Activated T-helper 2 cell treated with anti-CD3 and anti-CD28 coated beads, Interferon-gamma antibody, Interleukin-2, Interleukin-4, amounts not matched to agents 10 μg/mL and 5 μg/mL and 100 μg/mL, durations not matched to agents 14 hours and 24 hours and 36 hours (primary cell): ENCODE data around the gene CCDC137. TPM values are rescaled to one million over a fixed set of nuclear protein-coding genes. Genes with fewer than 3 reads are reported as not detected.
A peak's percentile ranks its signal among the peaks of the same experiment; 100 is the strongest.

Experiments
- DNase-seq: peaks from one replicate; pipeline ENCODE4 v3.0.0; 2021; ENCODE audit warnings: low spot score
- H3K27ac Mint-ChIP-seq: one replicate; pipeline ENCODE4 v1.8.0; 2021; ENCODE audit warnings: mixed read lengths
- H3K27me3 Mint-ChIP-seq: one replicate; pipeline ENCODE4 v1.8.0; 2021; ENCODE audit warnings: low read depth, mixed read lengths
- H3K36me3 Mint-ChIP-seq: one replicate; pipeline ENCODE4 v1.8.0; 2021; ENCODE audit warnings: low read depth, mixed read lengths
- H3K4me1 Mint-ChIP-seq: one replicate; pipeline ENCODE4 v1.8.0; 2021; ENCODE audit warnings: low read depth, mixed read lengths
- H3K4me3 Mint-ChIP-seq: one replicate; pipeline ENCODE4 v1.8.0; 2021; ENCODE audit warnings: low read depth, mild to moderate bottlenecking, moderate library complexity, mixed read lengths
- H3K9me3 Mint-ChIP-seq: one replicate; pipeline ENCODE4 v1.8.0; 2021; ENCODE audit warnings: mixed read lengths
- intact Hi-C: fragments of 100-400 bp; cut with micrococcal nuclease; formaldehyde crosslinking; loops from one replicate; pipeline ENCODE4 v1.15.1; 2023
- total RNA-seq: library from RNA; stranded (reverse); gene quantifications from 2 replicates; pipeline ENCODE4 v1.2.3, GENCODE V29; 2022

The CCDC137 gene
- total RNA-seq, 1 donor from 2014 or later, result 50.8 TPM

- Mint-ChIP-seq H3K9me3 (no peaks in the 10 kb centered on the region), H3K27me3 (no peaks in the 10 kb centered on the region), H3K27ac (peak within 1 kb of the TSS; percentile 86), H3K36me3 (peaks cover 17% of the 10 kb centered on the region), H3K4me1 (peaks cover 11% of the 10 kb centered on the region), H3K4me3 (peak within 1 kb of the TSS; percentile 95)
- intact Hi-C loops, result loop anchor here (1.0 kb wide), 1 partner anchor 9 kb away; the partner anchor contains the start of gene MRPL12
- DNase-seq, result peak; percentile 79
Measured at GRCh38 chr17:81711814-81712467, 45.4 kb downstream of the CCDC137 start, which contains the start of gene SLC25A10. TSS of gene SLC25A10 (plus strand) at chr17:81712284. CDS start at chr17:81712427, 143 bp downstream.

DNA sequence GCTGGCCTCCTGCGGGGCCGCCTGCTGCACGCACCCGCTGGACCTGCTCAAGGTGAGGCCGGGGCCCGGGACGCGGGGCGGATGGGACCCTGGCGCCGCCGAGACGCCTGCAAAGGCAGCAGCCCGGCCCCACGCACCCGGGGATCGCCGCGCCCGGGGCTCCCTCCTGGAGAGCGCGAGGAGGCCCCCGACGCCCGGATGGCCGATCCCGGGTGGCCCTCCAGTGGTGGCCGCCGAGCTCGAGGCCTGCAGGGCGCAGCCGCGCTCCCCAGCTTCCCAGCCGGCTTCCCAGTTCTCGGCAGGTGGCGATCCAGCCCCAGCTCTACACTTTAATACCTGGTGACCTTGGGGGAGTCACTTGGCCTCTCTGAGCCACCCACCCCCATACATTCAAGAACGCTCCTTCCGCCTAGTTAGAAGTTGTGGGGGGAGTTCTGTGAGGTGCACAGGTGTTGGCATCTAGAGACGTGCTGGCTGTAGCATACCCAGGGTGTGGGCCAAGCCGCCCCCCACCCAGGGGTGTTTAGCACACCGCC lies 46.0 kb downstream of the CCDC137 start:
- Mint-ChIP-seq H3K9me3 (no peaks in the 10 kb centered on the region), H3K27ac (peak overlapping the region; percentile 86), H3K4me1 (peaks cover 11% of the 10 kb centered on the region), H3K36me3 (peaks cover 14% of the 10 kb centered on the region), H3K4me3 (peak overlapping the region; percentile 95), H3K27me3 (no peaks in the 10 kb centered on the region)
- no peak for DNase-seq
- intact Hi-C loops, result loop anchor here (1.0 kb wide), 1 partner anchor 9 kb away; the partner anchor contains the start of gene MRPL12

DNA sequence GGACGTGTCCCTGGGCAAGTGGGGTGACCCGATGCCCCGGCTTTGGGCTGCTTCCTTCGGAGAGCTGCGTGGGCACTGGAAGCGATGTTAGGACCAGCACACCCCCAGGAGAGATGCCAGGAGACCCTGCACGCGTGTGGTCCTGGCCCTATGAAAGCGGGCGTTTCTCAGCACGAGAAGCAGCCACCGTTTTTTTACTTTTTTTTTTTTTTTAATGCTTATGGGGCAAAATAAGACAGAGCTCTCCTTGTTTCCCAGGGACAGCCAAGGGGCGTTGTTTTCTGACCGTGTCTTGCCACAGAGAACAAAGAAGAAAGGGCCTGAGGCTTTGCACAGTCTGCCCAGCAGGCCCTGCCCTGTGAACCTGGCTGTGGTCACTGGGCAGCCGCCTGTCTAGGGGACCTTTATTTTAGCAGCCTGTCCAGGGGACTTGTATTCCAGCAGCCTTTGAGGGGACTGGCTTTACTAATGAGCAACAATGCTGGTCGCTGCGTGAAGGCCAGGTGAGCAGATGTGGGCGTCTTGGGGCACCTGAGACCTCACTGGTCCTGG lies 46.5 kb downstream of the CCDC137 start:
- no peak for DNase-seq
- H3K27ac Mint-ChIP-seq, result peak overlapping the region; percentile 86
- peaks cover 10% of the 10 kb centered on the region for H3K36me3 Mint-ChIP-seq
- H3K27me3 Mint-ChIP-seq, result no peaks in the 10 kb centered on the region
- peak overlapping the region; percentile 95 for H3K4me3 Mint-ChIP-seq
- intact Hi-C loops, result no loop called here
- H3K4me1 Mint-ChIP-seq, result peaks cover 11% of the 10 kb centered on the region
- H3K9me3 Mint-ChIP-seq, result no peaks in the 10 kb centered on the region

- Mint-ChIP-seq H3K9me3 (no peaks in the 10 kb centered on the region), H3K4me3 (peak overlapping the region; percentile 95), H3K27ac (no peak overlapping the region), H3K36me3 (peaks cover 9% of the 10 kb centered on the region), H3K27me3 (no peaks in the 10 kb centered on the region), H3K4me1 (peaks cover 11% of the 10 kb centered on the region)
- no peak for DNase-seq
- intact Hi-C loops, result no loop called here
Measured at GRCh38 chr17:81713556-81714411, 47.2 kb downstream of the CCDC137 start.

- intact Hi-C loops, result no loop called here
- DNase-seq, result no peak
- peak overlapping the region; percentile 26 for H3K4me3 Mint-ChIP-seq
- H3K27me3 Mint-ChIP-seq, result no peaks in the 10 kb centered on the region
- no peaks in the 10 kb centered on the region for H3K9me3 Mint-ChIP-seq
- H3K27ac Mint-ChIP-seq, result no peak overlapping the region
- peaks cover 11% of the 10 kb centered on the region for H3K4me1 Mint-ChIP-seq
- peaks cover 9% of the 10 kb centered on the region for H3K36me3 Mint-ChIP-seq
Measured at GRCh38 chr17:81714412-81715106, 48.0 kb downstream of the CCDC137 start.

DNA sequence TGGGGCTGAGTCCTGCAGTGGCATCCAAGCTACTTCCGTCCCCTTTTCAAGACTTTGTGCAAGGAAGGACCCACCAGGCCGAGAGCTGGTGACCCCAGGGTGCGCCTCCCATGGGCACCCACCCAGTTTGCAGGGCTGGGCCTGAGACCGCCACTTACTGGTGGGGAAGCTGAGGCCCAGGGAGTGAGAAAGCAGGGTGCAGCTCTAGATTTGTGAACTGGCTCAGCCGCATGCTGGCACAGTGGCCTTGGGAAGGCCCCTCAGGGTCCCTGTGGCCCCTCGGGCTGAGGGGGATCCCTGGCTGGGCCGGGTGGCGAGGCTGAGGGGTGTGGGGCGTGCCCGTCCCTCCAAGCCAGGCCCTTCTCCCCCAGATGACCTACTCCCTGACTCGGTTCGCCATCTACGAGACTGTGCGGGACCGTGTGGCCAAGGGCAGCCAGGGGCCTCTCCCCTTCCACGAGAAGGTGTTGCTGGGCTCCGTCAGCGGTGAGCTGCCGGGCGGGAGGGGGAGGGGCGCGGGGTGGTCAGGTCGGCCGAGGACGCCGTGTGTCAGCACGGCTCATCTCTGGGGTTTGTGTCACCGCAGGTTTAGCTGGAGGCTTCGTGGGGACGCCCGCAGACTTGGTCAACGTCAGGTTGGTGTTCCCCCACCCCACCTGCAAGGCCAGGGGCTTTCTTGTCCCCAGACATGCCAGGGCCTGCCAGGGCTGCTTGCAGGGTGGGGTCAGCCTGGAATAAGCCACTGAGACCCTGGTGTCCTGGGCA lies 48.8 kb downstream of the CCDC137 start:
- Mint-ChIP-seq H3K27ac (no peak overlapping the region), H3K36me3 (peaks cover 4% of the 10 kb centered on the region), H3K4me3 (no peak overlapping the region), H3K4me1 (peaks cover 11% of the 10 kb centered on the region), H3K9me3 (no peaks in the 10 kb centered on the region), H3K27me3 (no peaks in the 10 kb centered on the region)
- intact Hi-C loops, result no loop called here
- DNase-seq, result no peak

DNA sequence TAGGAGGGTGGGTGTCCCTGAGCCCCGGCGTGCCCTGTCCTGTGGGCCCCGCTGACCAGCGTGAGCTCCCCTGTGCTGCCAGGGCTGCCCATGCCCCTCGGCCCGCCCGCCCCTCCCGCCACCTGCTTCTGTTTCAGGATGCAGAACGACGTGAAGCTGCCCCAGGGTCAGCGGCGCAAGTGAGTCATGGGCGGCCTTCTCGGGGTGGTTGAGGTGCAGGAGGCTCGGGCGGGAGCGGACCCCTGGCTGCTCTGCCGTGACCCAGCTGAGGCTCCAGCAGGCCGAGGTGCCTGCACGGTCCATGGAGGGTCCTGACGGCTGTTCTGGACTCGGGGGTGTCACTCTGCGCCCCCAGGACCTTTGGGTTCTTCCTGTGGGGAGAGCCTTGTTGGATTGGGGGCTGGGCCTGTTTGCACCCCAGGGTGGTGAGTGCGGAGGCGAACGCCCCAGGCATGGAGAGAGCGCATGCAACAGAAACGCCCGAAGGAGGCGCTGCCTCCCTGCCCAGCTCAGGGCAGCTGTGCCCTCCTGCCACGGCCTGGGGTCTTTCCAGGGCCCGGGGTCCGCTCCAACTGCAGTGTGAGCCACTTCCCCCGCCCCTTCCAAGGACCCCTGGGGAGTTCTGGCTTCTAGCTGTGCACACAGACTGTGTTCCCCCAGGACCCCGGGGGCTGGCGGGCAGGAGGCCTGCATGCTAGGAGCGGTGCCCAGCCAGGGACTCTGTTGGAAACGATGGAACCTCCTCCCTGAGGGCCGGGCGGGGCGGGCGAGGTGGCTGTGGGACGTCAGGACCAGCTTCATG lies 49.5 kb downstream of the CCDC137 start:
- peaks cover 5% of the 10 kb centered on the region for H3K4me1 Mint-ChIP-seq
- no peak overlapping the region for H3K4me3 Mint-ChIP-seq
- no peak for DNase-seq
- no peak overlapping the region for H3K27ac Mint-ChIP-seq
- intact Hi-C loops, result no loop called here
- H3K36me3 Mint-ChIP-seq, result peaks cover 4% of the 10 kb centered on the region
- H3K9me3 Mint-ChIP-seq, result no peaks in the 10 kb centered on the region
- no peaks in the 10 kb centered on the region for H3K27me3 Mint-ChIP-seq

- intact Hi-C loops, result no loop called here
- Mint-ChIP-seq H3K4me1 (peaks cover 5% of the 10 kb centered on the region), H3K27ac (no peak overlapping the region)
Measured at GRCh38 chr17:81716674-81716996, 50.1 kb downstream of the CCDC137 start.

GRCh38 chr17:81717049-81717765 lies 50.7 kb downstream of the CCDC137 start:
- H3K27me3 Mint-ChIP-seq, result no peaks in the 10 kb centered on the region
- H3K4me3 Mint-ChIP-seq, result no peak overlapping the region
- DNase-seq, result no peak
- H3K27ac Mint-ChIP-seq, result no peak overlapping the region
- H3K9me3 Mint-ChIP-seq, result no peaks in the 10 kb centered on the region
- peaks cover 5% of the 10 kb centered on the region for H3K4me1 Mint-ChIP-seq
- peaks cover 4% of the 10 kb centered on the region for H3K36me3 Mint-ChIP-seq
- intact Hi-C loops, result no loop called here

More at GRCh38 chr17:81716674-81716996, 50.1 kb downstream of the CCDC137 start:
- no peaks in the 10 kb centered on the region for H3K9me3 Mint-ChIP-seq
- no peak overlapping the region for H3K4me3 Mint-ChIP-seq
- peaks cover 4% of the 10 kb centered on the region for H3K36me3 Mint-ChIP-seq
- no peaks in the 10 kb centered on the region for H3K27me3 Mint-ChIP-seq
- DNase-seq, result no peak

DNA sequence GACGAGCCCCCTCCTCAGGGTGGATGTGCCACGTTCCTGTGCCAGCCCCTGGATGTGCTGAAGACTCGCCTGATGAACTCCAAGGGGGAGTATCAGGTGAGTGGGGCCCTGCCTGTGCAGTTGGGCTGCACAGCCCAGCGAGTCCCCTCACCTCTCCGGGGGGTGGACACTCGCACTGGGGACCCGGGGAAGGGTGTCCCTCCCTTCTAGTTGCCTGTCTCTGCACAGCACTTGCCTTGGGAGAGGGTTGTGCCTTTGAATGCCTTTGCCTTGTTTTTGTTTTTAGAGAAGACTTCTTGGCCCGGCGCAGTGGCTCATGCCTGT lies 51.2 kb downstream of the CCDC137 start:
- no peak overlapping the region for H3K4me3 Mint-ChIP-seq
- no peak overlapping the region for H3K27ac Mint-ChIP-seq
- no peaks in the 10 kb centered on the region for H3K27me3 Mint-ChIP-seq
- H3K4me1 Mint-ChIP-seq, result peaks cover 4% of the 10 kb centered on the region
- H3K9me3 Mint-ChIP-seq, result no peaks in the 10 kb centered on the region
- peaks cover 4% of the 10 kb centered on the region for H3K36me3 Mint-ChIP-seq
- no peak for DNase-seq
- intact Hi-C loops, result no loop called here
